KOPT-K1 (cell line): ENCODE data around the gene TRIM33.
"Not testable (repeated sequence)": the region's sequence is repeated elsewhere in the genome, so short reads cannot be mapped to it uniquely, and the experiment has no call there.

Experiments used
- H3K27ac ChIP-seq: fragments of 200-600 bp; sonication (generic); 2 replicates; pipeline ENCODE4 v1.5.1; 2016; ENCODE audit warnings: antibody characterized with exemption, mild to moderate bottlenecking, low read depth, low read length; ENCODE audit not compliant: poor library complexity, severe bottlenecking
- H3K36me3 ChIP-seq: fragments of 200-600 bp; sonication (generic); 2 replicates; pipeline ENCODE4 v1.5.1; 2017; ENCODE audit warnings: antibody characterized with exemption, mild to moderate bottlenecking, low read length, moderate library complexity; ENCODE audit not compliant: insufficient read depth
- H3K9me3 ChIP-seq: fragments of 200-600 bp; sonication (generic); 2 replicates; pipeline ENCODE4 v1.5.1; 2017; ENCODE audit warnings: antibody characterized with exemption, low read length, mild to moderate bottlenecking; ENCODE audit not compliant: insufficient read depth, poor library complexity, severe bottlenecking

TRIM33 gene

GRCh38 chr1:114466334-114467014 lies 44.5 kb downstream of the TRIM33 start:
- Histone ChIP-seq H3K36me3 (peaks cover 34% of the 10 kb centered on the region), H3K27ac (peak overlapping the region; percentile 53), H3K9me3 (no peaks in the 10 kb centered on the region)

- peaks cover 63% of the 10 kb centered on the region for H3K36me3 ChIP-seq
- H3K9me3 ChIP-seq, result peaks cover 22% of the 10 kb centered on the region
Measured at GRCh38 chr1:114462963-114463362, 48.0 kb downstream of the TRIM33 start.

GRCh38 chr1:114462341-114462740 lies 48.7 kb downstream of the TRIM33 start:
- Histone ChIP-seq H3K27ac (no peak overlapping the region), H3K9me3 (peaks cover 22% of the 10 kb centered on the region), H3K36me3 (peaks cover 69% of the 10 kb centered on the region)

More at GRCh38 chr1:114462963-114463362, 48.0 kb downstream of the TRIM33 start:
- no peak overlapping the region for H3K27ac ChIP-seq

- H3K9me3 ChIP-seq, result peaks cover 22% of the 10 kb centered on the region
- H3K36me3 ChIP-seq, result peaks cover 100% of the 10 kb centered on the region
- no peak overlapping the region for H3K27ac ChIP-seq
Measured at GRCh38 chr1:114458237-114458777, 52.7 kb downstream of the TRIM33 start.

GRCh38 chr1:114457675-114458236 lies 53.2 kb downstream of the TRIM33 start:
- peaks cover 22% of the 10 kb centered on the region for H3K9me3 ChIP-seq
- no peak overlapping the region for H3K27ac ChIP-seq
- peaks cover 100% of the 10 kb centered on the region for H3K36me3 ChIP-seq

- H3K9me3 ChIP-seq, result peaks cover 22% of the 10 kb centered on the region
- H3K36me3 ChIP-seq, result peaks cover 92% of the 10 kb centered on the region
Measured at GRCh38 chr1:114456586-114456985, 54.4 kb downstream of the TRIM33 start.

GRCh38 chr1:114455102-114455785 lies 55.8 kb downstream of the TRIM33 start:
- Histone ChIP-seq H3K27ac (no peak overlapping the region), H3K36me3 (peaks cover 87% of the 10 kb centered on the region), H3K9me3 (peaks cover 21% of the 10 kb centered on the region)

More at GRCh38 chr1:114456586-114456985, 54.4 kb downstream of the TRIM33 start:
- no peak overlapping the region for H3K27ac ChIP-seq

GRCh38 chr1:114454539-114454938 lies 56.5 kb downstream of the TRIM33 start:
- Histone ChIP-seq H3K36me3 (peaks cover 87% of the 10 kb centered on the region), H3K9me3 (peaks cover 14% of the 10 kb centered on the region), H3K27ac (no peak overlapping the region)

- no peak overlapping the region for H3K27ac ChIP-seq
- H3K36me3 ChIP-seq, result peaks cover 87% of the 10 kb centered on the region
- peaks cover 3% of the 10 kb centered on the region for H3K9me3 ChIP-seq
Measured at GRCh38 chr1:114453361-114453784, 57.6 kb downstream of the TRIM33 start.

GRCh38 chr1:114448370-114449036 lies 62.5 kb downstream of the TRIM33 start:
- Histone ChIP-seq H3K9me3 (no peaks in the 10 kb centered on the region), H3K36me3 (peaks cover 82% of the 10 kb centered on the region), H3K27ac (no peak overlapping the region)

- Histone ChIP-seq H3K9me3 (no peaks in the 10 kb centered on the region), H3K36me3 (peaks cover 91% of the 10 kb centered on the region), H3K27ac (no peak overlapping the region)
Measured at GRCh38 chr1:114446198-114446597, 64.8 kb downstream of the TRIM33 start.

GRCh38 chr1:114443226-114443625 lies 67.8 kb downstream of the TRIM33 start:
- H3K27ac ChIP-seq, result not testable (repeated sequence)
- H3K36me3 ChIP-seq, result peaks cover 88% of the 10 kb centered on the region

GRCh38 chr1:114441332-114441731 lies 69.7 kb downstream of the TRIM33 start:
- peaks cover 78% of the 10 kb centered on the region for H3K36me3 ChIP-seq

More at GRCh38 chr1:114443226-114443625, 67.8 kb downstream of the TRIM33 start:
- not testable (repeated sequence) for H3K9me3 ChIP-seq

GRCh38 chr1:114439369-114439768 lies 71.6 kb downstream of the TRIM33 start:
- Histone ChIP-seq H3K36me3 (peaks cover 61% of the 10 kb centered on the region), H3K9me3 (no peaks in the 10 kb centered on the region), H3K27ac (no peak overlapping the region)

More at GRCh38 chr1:114441332-114441731, 69.7 kb downstream of the TRIM33 start:
- Histone ChIP-seq H3K27ac (no peak overlapping the region), H3K9me3 (no peaks in the 10 kb centered on the region)

- H3K36me3 ChIP-seq, result peaks cover 57% of the 10 kb centered on the region
Measured at GRCh38 chr1:114437812-114438211, 73.2 kb downstream of the TRIM33 start.

More at GRCh38 chr1:114437812-114438211, 73.2 kb downstream of the TRIM33 start:
- Histone ChIP-seq H3K27ac (no peak overlapping the region), H3K9me3 (no peaks in the 10 kb centered on the region)
